ENCODE data around the gene RPL13. TPM values are rescaled to one million over a fixed set of nuclear protein-coding genes. Genes with fewer than 3 reads are reported as not detected.

RPL13 gene
- total and polyA plus RNA-seq, 2 of the 13 experiments (the other 11 are each of a cell fraction or from before 2014, with no cell fraction given): 2,988 to 4,411 TPM

DNA sequence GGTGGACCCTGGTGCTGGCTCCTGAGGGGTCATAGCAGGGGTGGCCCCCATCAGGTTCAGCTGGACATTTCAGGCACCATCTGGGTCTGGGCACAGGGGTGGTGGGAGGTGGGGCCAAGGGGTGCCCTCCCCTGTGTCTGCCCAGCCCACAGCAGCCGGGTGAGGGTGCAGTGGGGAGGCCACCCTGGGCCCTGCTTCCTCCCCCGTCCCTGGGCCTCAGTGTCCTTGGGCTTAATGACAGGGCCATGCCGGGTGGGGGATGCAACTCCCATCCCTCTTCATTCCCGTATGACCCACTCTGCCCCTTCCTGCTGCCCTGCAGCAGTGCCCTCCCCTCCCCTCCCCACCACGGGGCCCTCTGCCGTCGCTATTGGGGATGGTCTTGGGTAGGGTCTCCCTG, 25.7 kb downstream of the RPL13 start:
- 14% methylated on average over 7 of the region's 7 CpGs for WGBS (ENCODE audit: low lambda C conversion rate)
- ATAC-seq (peak; percentile 4), FAIRE-seq (no peak), DNase-seq (ENCODE audit: low spot score) (no peak)
- CTCF ChIA-PET (ENCODE audit: low intra/inter-chr PET ratio, low total read pairs): no interaction called here
- Histone ChIP-seq H3K4me2 (ENCODE audit: low read depth, low read length) (peak overlapping the region; percentile 33; the same call in 1 of the 2 replicates), H3K9me3 (ENCODE audit: low read length) (no peaks in the 10 kb centered on the region), H3K9ac (ENCODE audit: insufficient read depth, low read depth, low read length) (no peak overlapping the region), H3K4me1 (ENCODE audit: insufficient read depth, low read length) (peaks cover 50% of the 10 kb centered on the region), H3K27ac (ENCODE audit: extremely low read length, insufficient read depth, low read length) (no peak overlapping the region), H3K79me2 (ENCODE audit: insufficient read depth, low read length) (no peaks in the 10 kb centered on the region), H3K36me3 (replicated peaks in 1 of 2; ENCODE audit: control insufficient read depth in 1 of 2, insufficient read depth in 2 of 2, low read length in 2 of 2) (no peaks in the 10 kb centered on the region), H4K20me1 (ENCODE audit: insufficient read depth, low read length) (no peaks in the 10 kb centered on the region), H2AFZ (ENCODE audit: low read length) (no peak overlapping the region), H3K27me3 (ENCODE audit: control insufficient read depth in 1 of 2, insufficient read depth in 2 of 2, low read length in 2 of 2) (peaks cover 0 to 37% of the 10 kb centered on the region in 2 experiments; a peak in 3 of 5 replicates), H3K4me3 (replicated peaks in 1 of 3; ENCODE audit: insufficient read depth in 1 of 3, low read depth in 2 of 3, low read length in 3 of 3) (no peak overlapping the region; a peak in 1 of 6 replicates)
- BruUV-seq (replicated peaks): no TSS peak
- intact Hi-C loops (cut with micrococcal nuclease; ENCODE audit: unreplicated experiment) (no loop called here), in situ Hi-C loops (cut with HindIII; ENCODE audit: extremely low pct_ligation_motif_present, low pct_unique_long_range_greater_than_20kb) (no loop called here)
- POLR2A ChIA-PET: no interaction called here
- peak; percentile 45 for TF ChIP-seq KDM2A (CRISPR knock-in tag; IDR thresholded peaks at IDR 0.05; ENCODE audit: borderline replicate concordance, low read depth)
- peak; percentile 23 for TF ChIP-seq TEAD3 (CRISPR knock-in tag; optimal IDR thresholded peaks at IDR 0.05; ENCODE audit: borderline replicate concordance)
- TF ChIP-seq, protein P1, sequence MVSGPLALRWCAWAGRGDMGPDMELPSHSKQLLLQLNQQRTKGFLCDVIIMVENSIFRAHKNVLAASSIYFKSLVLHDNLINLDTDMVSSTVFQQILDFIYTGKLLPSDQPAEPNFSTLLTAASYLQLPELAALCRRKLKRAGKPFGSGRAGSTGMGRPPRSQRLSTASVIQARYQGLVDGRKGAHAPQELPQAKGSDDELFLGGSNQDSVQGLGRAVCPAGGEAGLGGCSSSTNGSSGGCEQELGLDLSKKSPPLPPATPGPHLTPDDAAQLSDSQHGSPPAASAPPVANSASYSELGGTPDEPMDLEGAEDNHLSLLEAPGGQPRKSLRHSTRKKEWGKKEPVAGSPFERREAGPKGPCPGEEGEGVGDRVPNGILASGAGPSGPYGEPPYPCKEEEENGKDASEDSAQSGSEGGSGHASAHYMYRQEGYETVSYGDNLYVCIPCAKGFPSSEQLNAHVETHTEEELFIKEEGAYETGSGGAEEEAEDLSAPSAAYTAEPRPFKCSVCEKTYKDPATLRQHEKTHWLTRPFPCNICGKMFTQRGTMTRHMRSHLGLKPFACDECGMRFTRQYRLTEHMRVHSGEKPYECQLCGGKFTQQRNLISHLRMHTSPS (CRISPR knock-in tag; IDR thresholded peaks at IDR 0.05; ENCODE audit: low read depth): peak; percentile 66; the same call in 1 of the 2 replicates
- no peak for TF ChIP-seq ZNF431 (CRISPR knock-in tag; IDR thresholded peaks at IDR 0.05; ENCODE audit: borderline replicate concordance, low read depth)
- 0 out of 2 replicates have a peak, but pooled peaks have one; percentile 15 for TF ChIP-seq ZNF687 (CRISPR knock-in tag; IDR thresholded peaks at IDR 0.05)
- peak; percentile 28; the same call in 1 of the 2 replicates for TF ChIP-seq ZFX (CRISPR knock-in tag; IDR thresholded peaks at IDR 0.05; ENCODE audit: low read depth)
- no peak for TF ChIP-seq RBAK (CRISPR knock-in tag; IDR thresholded peaks at IDR 0.05)
- peak; percentile 19; the same call in 1 of the 2 replicates for TF ChIP-seq NRL (CRISPR knock-in tag; IDR thresholded peaks at IDR 0.05; ENCODE audit: borderline replicate concordance)
- no peak for TF ChIP-seq ZNF205 (CRISPR knock-in tag; IDR thresholded peaks at IDR 0.05)
- peak; percentile 34; the same call in 1 of the 2 replicates for TF ChIP-seq SAP130 (CRISPR knock-in tag; IDR thresholded peaks at IDR 0.05; ENCODE audit: low read depth)
- no peak for TF ChIP-seq MATR3 (CRISPR knock-in tag; IDR thresholded peaks at IDR 0.05)
- TF ChIP-seq, protein P2, sequence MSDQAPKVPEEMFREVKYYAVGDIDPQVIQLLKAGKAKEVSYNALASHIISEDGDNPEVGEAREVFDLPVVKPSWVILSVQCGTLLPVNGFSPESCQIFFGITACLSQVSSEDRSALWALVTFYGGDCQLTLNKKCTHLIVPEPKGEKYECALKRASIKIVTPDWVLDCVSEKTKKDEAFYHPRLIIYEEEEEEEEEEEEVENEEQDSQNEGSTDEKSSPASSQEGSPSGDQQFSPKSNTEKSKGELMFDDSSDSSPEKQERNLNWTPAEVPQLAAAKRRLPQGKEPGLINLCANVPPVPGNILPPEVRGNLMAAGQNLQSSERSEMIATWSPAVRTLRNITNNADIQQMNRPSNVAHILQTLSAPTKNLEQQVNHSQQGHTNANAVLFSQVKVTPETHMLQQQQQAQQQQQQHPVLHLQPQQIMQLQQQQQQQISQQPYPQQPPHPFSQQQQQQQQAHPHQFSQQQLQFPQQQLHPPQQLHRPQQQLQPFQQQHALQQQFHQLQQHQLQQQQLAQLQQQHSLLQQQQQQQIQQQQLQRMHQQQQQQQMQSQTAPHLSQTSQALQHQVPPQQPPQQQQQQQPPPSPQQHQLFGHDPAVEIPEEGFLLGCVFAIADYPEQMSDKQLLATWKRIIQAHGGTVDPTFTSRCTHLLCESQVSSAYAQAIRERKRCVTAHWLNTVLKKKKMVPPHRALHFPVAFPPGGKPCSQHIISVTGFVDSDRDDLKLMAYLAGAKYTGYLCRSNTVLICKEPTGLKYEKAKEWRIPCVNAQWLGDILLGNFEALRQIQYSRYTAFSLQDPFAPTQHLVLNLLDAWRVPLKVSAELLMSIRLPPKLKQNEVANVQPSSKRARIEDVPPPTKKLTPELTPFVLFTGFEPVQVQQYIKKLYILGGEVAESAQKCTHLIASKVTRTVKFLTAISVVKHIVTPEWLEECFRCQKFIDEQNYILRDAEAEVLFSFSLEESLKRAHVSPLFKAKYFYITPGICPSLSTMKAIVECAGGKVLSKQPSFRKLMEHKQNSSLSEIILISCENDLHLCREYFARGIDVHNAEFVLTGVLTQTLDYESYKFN (CRISPR knock-in tag; conservative IDR thresholded peaks at IDR 0.05): peak; percentile 45
- peak; percentile 33; the same call in 1 of the 2 replicates for TF ChIP-seq PATZ1 (CRISPR knock-in tag; IDR thresholded peaks at IDR 0.05)
